Liver (tissue), 9 donors: ENCODE measurements around the gene GNLY. TPM values are rescaled to one million over a fixed set of nuclear protein-coding genes. Genes with fewer than 3 reads are reported as not detected.

Experiments used
- DNase-seq: peaks from one replicate; pipeline ENCODE4 v3.0.0-alpha.2; 2017; ENCODE audit warnings: low spot score
- H3K27ac ChIP-seq, 2 donors: one replicate each; pipeline ENCODE4 v1.7.0; 2013; ENCODE audit warnings: inconsistent platforms in 2 of 2, low read length in 2 of 2, control low read depth in 1 of 2, low read depth in 1 of 2, mild to moderate bottlenecking in 1 of 2
- H3K27me3 ChIP-seq, 4 donors: one replicate each; pipeline versions ENCODE4 v1.6.1 to v1.7.0; 2013; ENCODE audit warnings: low read length in 3 of 4, inconsistent platforms in 1 of 4, mild to moderate bottlenecking in 1 of 4, moderate library complexity in 1 of 4; ENCODE audit not compliant: control insufficient read depth in 4 of 4, insufficient read depth in 4 of 4
- H3K36me3 ChIP-seq, 4 donors: one replicate each; pipeline versions ENCODE4 v1.6.1 to v1.7.0; 2013; ENCODE audit warnings: low read length in 3 of 4, mild to moderate bottlenecking in 3 of 4, low read depth in 1 of 4, moderate library complexity in 1 of 4; ENCODE audit not compliant: control insufficient read depth in 4 of 4, insufficient read depth in 3 of 4
- H3K4me1 ChIP-seq, 4 donors: one replicate each; pipeline versions ENCODE4 v1.6.1 to v1.7.0; 2013; ENCODE audit warnings: low read length in 3 of 4, mild to moderate bottlenecking in 3 of 4, moderate library complexity in 1 of 4; ENCODE audit not compliant: control insufficient read depth in 4 of 4, insufficient read depth in 4 of 4
- H3K4me3 ChIP-seq, 3 donors: one replicate each; pipeline versions ENCODE4 v1.6.1 to v1.7.0; 2013; ENCODE audit warnings: low read length in 3 of 3, control low read depth in 1 of 3, low read depth in 1 of 3, mild to moderate bottlenecking in 1 of 3
- H3K9ac ChIP-seq, 2 donors: one replicate each; pipeline ENCODE4 v1.7.0; 2013; ENCODE audit warnings: low read length in 2 of 2, mild to moderate bottlenecking in 2 of 2, moderate library complexity in 2 of 2, control low read depth in 1 of 2, low read depth in 1 of 2
- H3K9me3 ChIP-seq, 4 donors: one replicate each; pipeline versions ENCODE4 v1.6.1 to v1.7.0; 2013; ENCODE audit warnings: low read length in 3 of 4; ENCODE audit not compliant: control insufficient read depth in 4 of 4
- CTCF ChIP-seq: fragments of 150-350 bp; IDR thresholded peaks from 2 replicates; pipeline ENCODE4 v1.5.1; 2017; ENCODE audit warnings: improper control_type of control experiment, low read depth, low read length; ENCODE audit not compliant: missing input control
- EGR1 ChIP-seq, 2 donors: IDR thresholded peaks; 2 replicates each; pipeline ENCODE4 v1.6.1; 2016 to 2018; ENCODE audit warnings: antibody characterized with exemption in 2 of 2, low read depth in 2 of 2
- FOXA1 ChIP-seq: IDR thresholded peaks from 2 replicates; pipeline ENCODE4 v1.6.1; 2016; ENCODE audit warnings: antibody characterized with exemption
- FOXA2 ChIP-seq: IDR thresholded peaks from 2 replicates; pipeline ENCODE4 v1.6.1; 2016; ENCODE audit warnings: antibody characterized with exemption
- GABPA ChIP-seq, 2 donors: IDR thresholded peaks in 1 of 2; conservative IDR thresholded peaks in 1 of 2; 2 replicates each; pipeline ENCODE4 v1.6.1; 2016; ENCODE audit warnings: antibody characterized with exemption in 2 of 2, mild to moderate bottlenecking in 1 of 2, moderate library complexity in 1 of 2
- HNF4A ChIP-seq, 2 donors: conservative IDR thresholded peaks; 2 replicates each; pipeline ENCODE4 v1.6.1; 2016; ENCODE audit warnings: antibody characterized with exemption in 2 of 2, mild to moderate bottlenecking in 2 of 2
- JUND ChIP-seq, 2 donors: IDR thresholded peaks; 2 replicates each; pipeline ENCODE4 v1.6.1; 2016; ENCODE audit warnings: antibody characterized with exemption in 2 of 2
- MAX ChIP-seq: IDR thresholded peaks from 2 replicates; pipeline ENCODE4 v1.6.1; 2016; ENCODE audit warnings: antibody characterized with exemption
- NR2F2 ChIP-seq: IDR thresholded peaks from 2 replicates; pipeline ENCODE4 v1.6.1; 2016; ENCODE audit warnings: antibody characterized with exemption
- RAD21 ChIP-seq, 2 donors: IDR thresholded peaks; 2 replicates each; pipeline ENCODE4 v1.6.1; 2016; ENCODE audit warnings: antibody characterized with exemption in 2 of 2, mild to moderate bottlenecking in 2 of 2
- REST ChIP-seq: IDR thresholded peaks from 2 replicates; pipeline ENCODE4 v1.6.1; 2016; ENCODE audit warnings: antibody characterized with exemption, mild to moderate bottlenecking
- RXRA ChIP-seq, 2 donors: IDR thresholded peaks; 2 replicates each; pipeline ENCODE4 v1.6.1; 2017 to 2018; ENCODE audit warnings: antibody characterized with exemption in 2 of 2, mild to moderate bottlenecking in 1 of 2
- SP1 ChIP-seq: IDR thresholded peaks from 2 replicates; pipeline ENCODE4 v1.6.1; 2018; ENCODE audit warnings: antibody characterized with exemption, mild to moderate bottlenecking
- TAF1 ChIP-seq: conservative IDR thresholded peaks from 2 replicates; pipeline ENCODE4 v1.6.1; 2016; ENCODE audit warnings: antibody characterized with exemption, mild to moderate bottlenecking
- WGBS: extraction: QIAGEN DNeasy Blood & Tissue Kit; methylation state at CpG from one replicate; pipeline ENCODE4 v1.1.7; 2013; 5-methylcytosine and 5-hydroxymethylcytosine counted together
- polyA plus RNA-seq, 2 donors: library from polyadenylated mRNA; stranded (reverse) in 1 of 2; unstranded in 1 of 2; fragments of 200-250 nt in 1 of 2; fragments of >200 nt in 1 of 2; fragmentation: Nextera tagmentation in 1 of 2; extraction: Ambion mirVana in 1 of 2; gene quantifications; one replicate each; pipeline versions ENCODE4 v1.2.1 to v1.2.3, GENCODE V29; 2013 to 2015
- total RNA-seq, 2 donors: library from RNA; depleted of rRNA; stranded (reverse); fragments of >200 nt; gene quantifications; one replicate each; pipeline ENCODE4 v1.2.3, GENCODE V29; 2014
- donor health status: healthy.
- donor health status: healthy.
- donor health status: healthy.
- donor health status: healthy.
- donor health status: healthy.

The GNLY gene
- total and polyA plus RNA-seq, 4 donors: 0.75 to 4.8 (median 1.3) TPM; not detected in 1

DNA sequence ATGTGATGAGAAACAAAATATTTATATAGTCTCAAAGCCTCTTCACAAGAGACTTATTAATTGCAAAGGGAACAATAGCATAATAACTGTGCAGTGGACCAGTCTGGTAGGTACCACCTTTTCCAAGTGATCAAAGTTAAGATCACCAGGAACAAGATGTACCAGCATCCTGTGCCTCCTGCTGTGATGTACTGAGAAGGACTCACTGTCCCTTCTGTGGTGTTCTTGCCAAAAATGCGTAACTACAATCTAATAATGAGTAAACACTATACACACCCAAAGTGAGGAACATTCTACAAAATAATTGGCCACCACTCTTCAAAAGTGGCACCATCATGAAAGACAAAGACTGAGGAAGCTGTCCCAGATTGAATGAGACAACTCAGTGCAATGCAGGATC, 14.5 kb downstream of the GNLY start (continued):
- TF ChIP-seq MAX (no peak), FOXA1 (no peak), SP1 (peak; percentile 84), EGR1 (IDR thresholded peaks at IDR 0.05; ENCODE audit: low read depth in 2 of 2) (peak in 1 of 2 donors; percentile 7), RXRA (IDR thresholded peaks at IDR 0.05) (peak; percentile 28 to 45), RAD21 (IDR thresholded peaks at IDR 0.05) (peak in 1 of 2 donors; percentile 22)

- WGBS: 52% methylated on average over 4 of the region's 4 CpGs
- H3K4me3 ChIP-seq: no peak overlapping the region
- no peaks in the 10 kb centered on the region for H3K27me3 ChIP-seq
- no peaks in the 10 kb centered on the region for H3K9me3 ChIP-seq
- H3K36me3 ChIP-seq: no peaks in the 10 kb centered on the region
- peak overlapping the region in 1 of 2 donors; percentile 48 for H3K9ac ChIP-seq
- TF ChIP-seq RAD21 (IDR thresholded peaks at IDR 0.05) (no peak), SP1 (peak; percentile 18), MAX (peak; percentile 39), HNF4A (conservative IDR thresholded peaks at IDR 0.05) (peak in 1 of 2 donors; percentile 18)
- no peak for DNase-seq
- H3K4me1 ChIP-seq: peaks cover 41 to 90% (median 69%) of the 10 kb centered on the region in 4 donors
- peak overlapping the region; percentile 37 to 68 for H3K27ac ChIP-seq
These were observed 15.2 kb downstream of the GNLY start for GRCh38 chr2:85709401-85709811.

- H3K4me3 ChIP-seq: no peak overlapping the region
- TF ChIP-seq GABPA (IDR thresholded peaks at IDR 0.05 in 1 of 2, conservative IDR thresholded peaks at IDR 0.05 in 1 of 2): no peak
- TF ChIP-seq NR2F2: peak; percentile 12
- TF ChIP-seq RAD21 (IDR thresholded peaks at IDR 0.05): no peak
- TF ChIP-seq SP1: no peak
- TF ChIP-seq CTCF: no peak
- TF ChIP-seq JUND (IDR thresholded peaks at IDR 0.05): no peak
- no peak for TF ChIP-seq EGR1 (IDR thresholded peaks at IDR 0.05; ENCODE audit: low read depth in 2 of 2)
- TF ChIP-seq FOXA1: no peak
- no peak overlapping the region for H3K27ac ChIP-seq
- no peak for DNase-seq
- 86% methylated on average over 19 of the region's 19 CpGs for WGBS
- no peaks in the 10 kb centered on the region for H3K9me3 ChIP-seq
- H3K36me3 ChIP-seq: no peaks in the 10 kb centered on the region
- peaks cover 35 to 77% (median 58%) of the 10 kb centered on the region in 4 donors for H3K4me1 ChIP-seq
- no peaks in the 10 kb centered on the region for H3K27me3 ChIP-seq
- H3K9ac ChIP-seq: no peak overlapping the region
These were observed 16.8 kb downstream of the GNLY start for GRCh38 chr2:85710687-85711577.

GRCh38 chr2:85711578-85712060, 17.5 kb downstream of the GNLY start:
- no peaks in the 10 kb centered on the region for H3K27me3 ChIP-seq
- no peak overlapping the region for H3K4me3 ChIP-seq
- H3K9ac ChIP-seq: no peak overlapping the region
- H3K27ac ChIP-seq: no peak overlapping the region
- no peaks in the 10 kb centered on the region for H3K9me3 ChIP-seq
- H3K4me1 ChIP-seq: peaks cover 31 to 70% (median 51%) of the 10 kb centered on the region in 4 donors
- WGBS: 91% methylated on average over 8 of the region's 8 CpGs
- DNase-seq: no peak
- no peaks in the 10 kb centered on the region for H3K36me3 ChIP-seq
- TF ChIP-seq TAF1 (no peak), EGR1 (IDR thresholded peaks at IDR 0.05; ENCODE audit: low read depth in 2 of 2) (no peak), NR2F2 (no peak), CTCF (no peak), SP1 (no peak), JUND (IDR thresholded peaks at IDR 0.05) (no peak), MAX (no peak), REST (no peak), FOXA2 (no peak)
